Ureter (tissue), 1 donor: ENCODE results near the gene PKNOX2. TPM values are rescaled to one million over a fixed set of nuclear protein-coding genes. Genes with fewer than 3 reads are reported as not detected.
"Not testable (repeated sequence)": the region's sequence is repeated elsewhere in the genome, so short reads cannot be mapped to it uniquely, and the experiment has no call there.

Source experiments
- DNase-seq: peaks from one replicate; pipeline ENCODE4 v3.0.0-alpha.2; 2020; ENCODE audit warnings: low spot score
- total RNA-seq: library from RNA; stranded (reverse); gene quantifications from one replicate; pipeline ENCODE4 v1.2.4, GENCODE V29; 2023
- donor health status: DM: yes; HTN: yes; CAD: no.

Gene PKNOX2
- total RNA-seq, 1 donor from 2014 or later, result 7.3 TPM

DNA sequence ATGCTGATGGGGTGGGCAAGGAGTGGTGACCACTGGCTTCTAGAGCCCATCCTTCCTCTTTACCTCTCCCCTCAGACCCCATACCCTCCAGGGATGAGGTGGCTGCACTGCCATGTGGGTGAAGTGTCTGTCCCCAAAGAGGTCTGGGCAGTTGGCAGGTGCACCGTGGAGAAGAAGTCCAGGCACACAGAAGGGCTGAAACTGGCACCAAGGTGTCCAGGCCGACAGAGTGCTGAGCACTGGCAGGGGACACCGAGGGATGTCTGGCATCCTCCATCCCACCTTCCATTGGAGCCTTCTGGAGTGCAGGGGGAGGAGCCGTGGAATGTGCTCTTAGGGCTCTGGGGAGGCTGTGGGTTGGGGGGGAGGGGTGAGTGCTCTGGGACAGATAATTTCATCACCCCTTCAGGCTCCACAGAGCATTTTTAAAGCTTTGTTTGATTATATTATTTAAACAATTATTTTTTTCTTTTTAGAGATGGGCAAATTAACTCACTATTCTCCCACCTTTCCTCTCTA lies 37.9 kb downstream of the PKNOX2 start:
- no peak for DNase-seq

DNA sequence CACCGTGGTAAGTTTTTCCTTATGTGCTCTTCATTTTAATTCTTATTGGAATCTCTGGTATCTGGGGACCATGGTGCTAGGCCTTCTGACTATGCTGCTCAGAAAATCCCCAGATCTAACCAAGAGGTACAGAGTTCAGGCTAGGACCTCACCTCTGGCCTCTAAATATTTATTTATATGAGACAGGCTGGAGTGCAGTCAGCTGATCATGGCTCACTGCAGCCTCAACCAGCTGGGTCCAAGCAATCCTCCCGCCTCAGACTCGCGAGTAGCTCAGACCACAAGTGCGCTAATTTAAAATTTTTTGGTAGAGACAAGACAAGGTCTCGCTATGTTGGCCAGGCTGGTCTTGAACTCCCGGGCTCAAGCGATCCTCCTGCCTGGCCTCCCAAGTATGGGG lies 38.4 kb downstream of the PKNOX2 start:
- no peak for DNase-seq

DNA sequence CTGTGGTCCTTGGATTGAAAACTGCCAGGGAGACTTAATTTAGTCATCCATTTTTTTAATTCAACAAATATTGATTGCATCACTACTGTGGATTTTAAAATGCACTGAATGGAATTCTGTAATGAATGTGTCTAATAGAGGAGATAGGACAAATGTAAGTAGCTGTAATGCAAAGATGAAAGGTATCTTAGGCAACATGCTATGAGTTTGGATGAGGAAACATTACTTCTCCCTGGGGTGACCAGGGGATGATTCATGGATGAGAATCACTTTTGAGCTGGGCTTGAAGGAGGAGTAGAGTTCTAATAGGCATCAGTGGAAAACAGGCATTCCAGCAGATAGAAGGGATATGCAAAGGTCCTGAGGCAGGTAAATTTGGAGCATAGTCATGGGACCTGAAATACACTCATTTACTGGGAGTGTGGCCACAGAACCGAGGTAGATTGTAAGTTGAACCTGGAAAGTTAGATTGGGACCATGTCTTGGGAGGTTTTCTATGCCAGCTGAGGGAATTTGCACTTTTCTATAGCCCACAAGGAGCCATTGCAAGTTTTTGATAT lies 43.4 kb downstream of the PKNOX2 start:
- no peak for DNase-seq

DNA sequence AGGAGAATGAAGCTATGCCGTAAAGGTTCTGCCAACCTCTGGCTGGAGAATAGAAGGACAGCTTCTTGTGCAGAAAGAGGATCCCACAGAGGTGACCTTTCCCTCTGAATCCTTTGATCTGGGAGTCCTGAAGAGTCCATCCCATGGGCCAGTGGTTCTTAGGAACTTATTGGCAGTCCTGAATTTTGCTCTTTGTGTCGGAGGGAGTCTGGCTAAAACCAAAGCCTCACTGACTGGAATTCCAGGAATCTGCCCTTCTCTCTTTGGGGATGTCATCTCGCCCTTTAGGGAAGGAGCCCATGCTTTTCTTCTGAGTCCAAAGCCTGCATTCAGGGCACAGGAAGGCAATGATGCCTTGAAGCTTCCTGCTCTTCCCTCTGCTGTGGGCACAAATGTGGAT lies 45.5 kb downstream of the PKNOX2 start:
- DNase-seq, result no peak

DNA sequence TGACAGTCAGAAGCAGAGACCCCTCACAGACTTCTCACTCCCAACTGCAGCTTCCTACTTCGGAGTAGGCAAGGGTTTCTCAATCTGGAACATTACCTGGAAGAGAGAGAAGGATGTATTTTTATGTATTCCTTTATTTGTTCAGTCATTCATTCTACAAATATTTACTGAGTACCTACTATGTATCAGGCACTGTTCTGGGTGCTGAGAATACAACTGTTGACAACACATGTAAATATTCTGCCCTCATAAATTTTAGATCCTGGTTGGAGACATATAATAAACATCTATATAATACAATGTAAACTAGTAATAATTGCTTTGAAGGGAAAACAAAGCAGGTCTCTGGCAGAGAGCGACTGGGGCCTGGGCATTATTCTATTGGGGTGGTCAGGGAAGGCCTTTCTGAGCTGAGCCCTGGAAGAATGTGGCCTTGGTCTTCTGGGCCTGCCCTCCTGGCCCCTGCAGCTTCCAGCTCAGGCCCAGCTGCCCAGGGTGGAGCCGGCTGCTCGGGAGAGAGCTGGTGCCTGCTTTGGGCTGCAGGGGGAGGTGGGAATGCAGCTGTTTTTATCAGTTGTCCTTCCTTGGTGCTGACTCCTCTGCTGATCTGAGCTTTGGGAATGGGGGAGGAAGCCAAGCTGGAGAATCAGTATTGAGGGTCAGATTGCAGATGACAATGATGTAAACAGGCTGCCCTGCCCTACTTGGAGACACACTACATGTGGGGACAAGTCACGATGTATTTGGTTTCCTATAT lies 46.8 kb downstream of the PKNOX2 start:
- no peak for DNase-seq

DNA sequence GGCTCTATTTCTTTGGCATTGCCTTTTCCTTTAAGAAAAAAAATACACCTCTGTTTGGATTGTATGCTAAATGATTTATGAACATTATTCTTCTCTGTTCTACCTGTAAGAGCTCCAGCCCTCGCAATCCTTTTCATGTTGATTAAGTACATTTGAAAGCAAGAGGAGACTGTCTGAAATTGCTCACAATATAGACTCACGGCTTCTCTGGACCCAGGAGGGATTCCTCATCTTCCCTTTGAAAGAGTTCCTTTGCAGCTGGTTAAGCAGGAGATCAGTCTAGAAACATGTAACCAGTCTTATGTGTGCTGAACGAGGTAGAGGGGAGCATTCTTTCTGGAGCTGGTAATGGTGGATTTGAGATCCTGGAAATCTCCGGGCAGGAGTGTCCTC lies 47.4 kb downstream of the PKNOX2 start:
- DNase-seq, result no peak

DNA sequence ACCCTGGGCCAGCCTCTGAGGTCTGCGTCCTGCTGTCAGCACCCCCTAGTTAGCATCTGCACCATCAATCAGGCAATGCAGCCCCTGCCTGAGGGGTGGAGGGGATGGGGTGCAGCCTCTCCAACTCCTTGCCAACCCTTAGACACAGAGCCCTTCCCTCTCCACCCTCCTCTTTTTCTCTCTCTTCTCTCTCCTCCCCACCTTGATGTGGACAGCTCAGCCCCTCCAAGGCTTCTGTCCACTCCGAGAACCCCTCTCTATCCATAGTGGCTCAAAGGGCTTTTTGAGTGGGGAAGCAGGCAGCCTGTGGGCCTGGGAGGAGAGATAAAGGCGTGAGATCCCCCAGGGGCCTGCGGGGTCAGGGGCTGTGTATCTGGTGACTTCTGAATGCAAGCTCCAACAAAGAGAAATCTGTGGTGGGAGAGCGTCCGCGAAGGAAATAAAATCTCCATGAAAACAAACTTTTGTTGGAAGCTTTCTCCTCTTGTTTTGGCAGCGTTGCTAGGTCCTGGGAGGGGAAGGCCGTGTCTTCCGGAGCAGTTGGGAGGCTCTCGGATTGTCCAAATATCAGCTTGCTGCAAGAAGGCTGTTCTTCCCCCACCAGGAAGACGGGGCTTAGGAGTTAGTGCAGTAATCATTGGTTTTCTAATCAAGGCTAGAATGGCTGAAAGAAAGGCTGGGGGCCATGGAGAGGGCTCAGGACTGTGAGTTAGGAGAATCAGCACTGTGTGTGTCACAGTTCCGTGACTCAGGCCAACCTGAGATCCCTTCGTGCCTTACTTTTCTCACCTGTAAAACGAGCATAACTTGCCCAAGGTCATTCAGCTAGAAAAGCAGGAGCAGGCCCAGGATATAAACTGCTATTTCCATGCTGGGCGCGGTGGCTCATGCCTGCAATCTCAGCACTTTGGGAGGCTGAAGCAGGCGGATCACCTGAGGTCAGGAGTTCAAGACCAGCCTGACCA lies 50.3 kb downstream of the PKNOX2 start:
- no peak for DNase-seq

DNA sequence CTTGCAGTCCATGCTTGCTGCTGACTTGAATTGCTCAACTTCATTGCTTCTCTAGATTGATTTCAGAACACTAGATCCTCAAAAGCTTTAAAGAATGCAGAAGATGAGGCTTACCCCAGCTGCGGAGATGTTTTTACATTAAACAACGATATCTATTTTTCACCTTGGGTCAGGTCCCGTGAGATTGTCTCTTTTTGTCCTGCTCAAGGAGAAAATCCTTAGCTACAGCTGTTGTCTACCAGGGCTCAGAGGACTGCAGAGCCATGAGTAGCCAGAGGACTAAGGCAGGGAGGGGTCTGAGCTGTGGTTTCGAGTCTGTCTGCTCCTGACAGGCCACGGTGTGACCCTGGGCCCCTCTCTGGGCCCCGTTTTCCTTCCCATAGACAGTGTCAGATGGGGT lies 51.4 kb downstream of the PKNOX2 start:
- DNase-seq, result no peak

DNA sequence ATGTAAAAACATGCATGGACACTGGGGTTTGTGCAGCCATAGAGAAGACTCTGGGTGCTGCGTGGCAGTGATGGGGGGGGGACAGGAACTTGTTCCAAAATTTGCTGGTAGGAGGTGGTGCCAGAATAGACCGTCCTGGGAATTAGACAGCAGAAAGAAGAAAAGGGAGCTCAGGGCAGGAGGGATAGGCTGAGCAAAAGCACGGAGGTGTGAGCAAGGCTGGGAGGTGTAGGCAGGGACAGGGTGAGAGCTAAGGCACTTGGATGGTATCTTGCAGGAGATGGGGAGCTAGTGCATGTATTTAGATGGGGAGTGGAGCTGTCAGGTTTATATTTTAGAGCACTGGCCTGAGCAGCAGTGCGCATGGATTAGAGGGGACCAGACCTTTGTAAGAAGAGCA lies 53.8 kb downstream of the PKNOX2 start:
- no peak for DNase-seq

DNA sequence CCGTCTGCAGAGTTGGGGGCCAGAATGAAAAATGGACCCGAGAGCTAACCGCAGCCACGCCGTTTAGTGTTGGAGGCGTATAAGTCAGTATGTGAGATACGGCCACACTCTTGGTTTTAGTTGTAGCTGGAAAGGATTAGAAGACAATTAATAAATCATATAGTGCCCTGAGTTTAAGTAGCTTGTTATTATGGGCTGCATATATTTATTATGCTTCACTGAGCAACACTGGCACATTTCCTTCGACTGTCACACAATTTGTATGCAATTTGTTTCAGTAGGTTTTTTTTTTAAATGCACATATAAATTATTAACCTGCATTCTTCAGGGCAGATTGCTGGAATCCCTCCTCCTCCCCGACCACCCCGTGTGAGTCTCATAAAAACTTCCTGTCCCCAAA lies 56.9 kb downstream of the PKNOX2 start:
- no peak for DNase-seq

DNA sequence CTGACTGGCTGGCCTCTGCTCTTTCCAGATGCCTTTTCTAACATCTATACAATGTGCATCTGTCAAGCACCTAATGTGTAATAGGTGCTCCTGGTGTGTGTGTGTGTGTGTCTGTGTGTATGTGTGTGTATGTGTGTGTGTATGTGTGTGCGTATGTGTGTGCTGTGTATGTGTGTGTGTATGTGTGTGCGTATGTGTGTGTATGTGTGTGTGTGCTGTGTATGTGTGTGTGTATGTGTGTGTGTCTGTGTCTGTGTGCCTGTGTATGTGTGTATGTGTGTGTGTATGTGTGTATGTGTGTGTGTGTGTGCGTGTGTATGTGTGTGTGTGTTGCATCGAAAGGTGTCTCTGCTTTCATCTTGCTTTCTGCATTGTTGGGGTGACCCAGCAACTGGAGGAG lies 57.9 kb downstream of the PKNOX2 start:
- no peak for DNase-seq

DNA sequence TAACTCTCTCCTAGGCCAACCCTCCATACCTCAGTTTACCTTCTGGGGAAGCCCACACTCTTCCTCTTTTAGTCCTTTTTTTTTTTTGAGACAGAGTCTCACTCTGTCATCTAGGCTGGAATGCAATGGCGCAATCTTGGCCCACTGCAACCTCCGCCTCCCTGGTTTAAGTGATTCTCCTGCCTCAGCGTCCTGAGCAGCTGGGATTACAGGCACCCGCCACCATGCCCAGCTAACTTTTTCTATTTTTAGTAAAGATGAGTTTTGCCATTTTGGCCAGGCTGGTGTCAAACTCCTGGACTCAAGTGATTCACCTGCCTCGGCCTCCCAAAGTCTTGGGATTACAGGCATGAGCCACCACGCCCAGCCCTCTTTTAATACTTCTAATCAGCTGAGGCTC lies 58.6 kb downstream of the PKNOX2 start:
- not testable (repeated sequence) for DNase-seq

DNA sequence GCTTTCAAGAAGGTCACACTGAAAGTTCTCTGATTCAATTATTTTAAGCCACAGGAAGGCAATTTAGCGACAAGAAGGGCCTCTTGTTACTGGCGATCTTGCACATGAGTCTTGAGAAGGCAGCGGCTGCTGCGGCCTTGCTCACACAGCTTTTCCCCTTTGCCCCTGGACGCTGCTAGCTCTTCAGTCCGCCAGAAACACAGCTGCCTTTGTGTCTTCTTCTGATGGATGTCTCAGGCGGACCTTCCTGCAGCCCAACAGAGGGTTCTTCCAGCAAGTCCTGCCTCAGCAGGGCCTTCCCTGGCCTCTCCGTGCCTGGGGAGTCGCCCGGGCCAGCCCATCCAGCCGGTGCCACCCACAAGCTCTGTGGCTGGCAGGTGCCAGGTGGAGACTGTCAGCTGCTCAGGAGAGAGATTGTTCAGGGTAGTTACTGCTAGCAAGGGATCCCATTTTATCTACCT lies 59.4 kb downstream of the PKNOX2 start:
- DNase-seq, result no peak

DNA sequence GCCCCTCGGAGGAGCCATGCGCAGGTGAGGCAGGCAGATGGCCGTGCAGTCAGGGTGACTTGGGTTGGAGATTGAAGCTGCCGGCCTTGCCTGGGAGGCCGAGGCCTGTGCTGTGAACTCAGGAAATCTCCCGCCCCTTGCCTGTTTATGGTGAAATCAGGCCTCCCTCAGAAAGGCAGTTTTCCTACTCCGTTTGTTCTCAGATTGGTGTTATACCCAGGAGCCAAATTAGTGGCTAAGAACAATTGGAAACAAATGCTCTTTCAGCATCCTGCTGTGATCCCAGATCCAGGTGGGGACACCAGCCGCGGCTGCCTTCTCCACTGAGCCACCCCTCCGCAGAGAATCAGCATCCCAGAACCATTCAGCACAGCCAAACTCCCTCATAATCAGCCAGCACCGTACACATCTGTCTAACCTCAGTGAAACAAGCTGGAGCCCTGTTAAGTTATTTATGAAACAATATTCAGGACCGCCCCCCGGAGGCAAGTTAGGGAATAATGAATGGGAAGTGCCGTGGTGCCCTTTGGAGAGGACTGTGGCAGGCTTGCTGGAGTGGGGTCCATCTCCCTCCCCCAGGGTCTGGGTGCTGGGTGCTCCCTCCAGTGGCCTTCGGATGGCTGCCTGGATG lies 60.0 kb downstream of the PKNOX2 start:
- DNase-seq, result no peak

DNA sequence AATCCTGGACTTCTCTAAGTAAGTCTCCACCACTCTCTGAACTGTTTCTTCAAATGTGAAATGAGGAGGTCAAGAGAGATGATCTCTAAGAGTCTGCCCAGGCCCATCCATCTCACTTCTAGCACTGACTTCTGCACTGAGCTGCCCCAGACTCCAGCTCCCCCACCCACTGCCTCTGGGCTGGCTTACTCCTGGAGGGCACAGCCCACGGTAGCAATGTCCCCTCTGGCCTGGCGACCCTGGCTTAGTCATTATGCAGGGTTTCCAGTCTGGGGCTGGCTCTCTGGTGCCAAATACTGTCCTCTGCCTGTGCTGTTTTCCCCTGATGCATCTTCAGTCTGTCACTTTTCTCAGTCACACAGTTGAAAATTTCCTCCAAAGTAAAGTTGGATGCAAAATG lies 60.9 kb downstream of the PKNOX2 start:
- no peak for DNase-seq

DNA sequence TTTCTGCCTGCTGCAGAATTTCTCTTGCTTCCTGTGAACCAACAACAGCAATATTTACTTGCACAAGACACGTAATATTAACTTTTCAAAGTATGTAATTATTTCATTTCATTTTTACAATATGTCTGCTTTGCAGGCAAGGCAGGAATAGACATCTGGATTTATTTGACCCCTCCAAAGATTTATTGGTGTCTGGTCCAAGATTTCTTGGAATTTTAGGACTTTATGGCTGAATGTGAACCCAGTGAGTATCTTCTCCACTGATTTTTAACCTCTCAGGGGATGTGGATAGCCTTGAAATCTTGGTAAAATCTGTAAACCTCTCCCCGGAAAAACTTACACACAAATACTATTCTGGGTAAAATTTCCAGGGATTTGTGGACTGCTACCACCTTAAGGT lies 61.5 kb downstream of the PKNOX2 start:
- no peak for DNase-seq

DNA sequence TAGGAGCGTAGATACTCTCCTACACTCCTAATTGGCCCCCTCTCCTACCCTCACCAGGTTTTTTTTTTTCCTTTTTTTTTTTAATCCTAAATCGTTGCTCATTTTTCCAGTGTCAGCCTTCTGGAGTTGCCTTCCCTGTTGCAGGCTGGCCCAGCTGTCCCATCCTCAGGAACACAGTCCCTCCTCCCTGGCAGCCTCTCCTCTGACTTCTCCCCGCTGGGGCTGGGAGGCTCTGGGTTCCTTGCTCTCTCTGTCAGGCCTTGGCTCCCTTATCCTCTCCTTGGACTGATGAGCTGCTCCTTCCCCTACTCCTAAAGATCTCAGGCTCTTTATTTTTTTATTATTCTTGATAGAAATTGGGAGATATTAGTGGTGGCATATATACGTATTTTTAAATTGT lies 62.2 kb downstream of the PKNOX2 start:
- no peak for DNase-seq

DNA sequence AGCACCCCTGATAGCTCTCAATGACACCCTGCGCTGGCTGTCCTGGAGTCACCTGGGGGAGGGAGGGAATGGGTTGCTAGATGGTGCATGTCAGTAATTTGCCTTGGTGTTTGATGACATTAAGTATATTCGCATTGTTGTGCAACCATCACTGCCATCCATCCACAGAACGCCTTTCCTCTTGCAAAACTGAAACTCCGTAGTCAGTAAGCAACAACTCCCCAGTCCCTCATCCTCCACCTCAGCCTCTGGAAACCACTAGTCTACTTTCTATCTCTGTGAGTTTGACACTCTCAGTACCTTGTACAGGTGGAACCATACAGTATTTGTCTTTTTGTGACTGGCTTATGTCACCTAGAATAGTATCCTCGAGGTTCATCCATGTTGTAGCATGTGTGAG lies 62.6 kb downstream of the PKNOX2 start:
- no peak for DNase-seq

DNA sequence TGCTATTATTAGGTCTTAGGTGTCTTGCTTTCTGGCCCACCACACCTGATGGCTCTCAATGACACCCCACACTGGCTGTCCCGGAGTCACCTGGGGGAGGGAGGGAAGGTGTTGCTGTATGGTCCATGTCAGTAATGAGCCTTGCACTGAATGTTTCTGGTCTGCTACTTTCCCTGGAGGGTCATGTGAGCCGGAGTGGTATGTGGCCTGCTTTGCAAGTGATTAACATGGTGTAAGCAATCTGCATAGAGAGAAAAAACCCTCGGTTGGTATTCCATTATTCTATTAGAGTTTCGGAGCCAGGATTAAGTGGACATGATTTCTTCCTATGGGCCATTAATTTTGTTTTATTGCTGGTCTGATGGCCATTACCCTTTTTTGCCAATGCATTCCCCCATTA lies 63.9 kb downstream of the PKNOX2 start:
- DNase-seq, result no peak

DNA sequence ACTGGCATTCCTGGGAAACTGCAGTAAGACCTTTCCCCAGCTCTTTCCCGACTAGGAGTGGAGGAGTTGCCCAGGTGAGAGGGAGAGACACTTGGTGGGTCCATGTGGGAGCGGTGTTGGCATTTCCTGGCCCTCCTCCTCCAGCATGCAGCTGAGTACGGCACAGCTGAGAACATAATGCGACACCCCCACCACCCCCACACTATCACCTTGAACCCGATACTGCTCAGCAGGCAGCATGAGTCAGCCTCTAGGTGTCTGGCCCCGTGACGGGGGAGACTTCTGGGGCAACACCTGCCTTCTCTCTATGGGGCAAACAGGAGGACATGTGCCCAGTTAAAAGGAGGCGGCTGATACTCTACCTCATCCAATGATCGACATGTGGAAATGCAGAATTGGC lies 64.4 kb downstream of the PKNOX2 start:
- DNase-seq, result no peak

DNA sequence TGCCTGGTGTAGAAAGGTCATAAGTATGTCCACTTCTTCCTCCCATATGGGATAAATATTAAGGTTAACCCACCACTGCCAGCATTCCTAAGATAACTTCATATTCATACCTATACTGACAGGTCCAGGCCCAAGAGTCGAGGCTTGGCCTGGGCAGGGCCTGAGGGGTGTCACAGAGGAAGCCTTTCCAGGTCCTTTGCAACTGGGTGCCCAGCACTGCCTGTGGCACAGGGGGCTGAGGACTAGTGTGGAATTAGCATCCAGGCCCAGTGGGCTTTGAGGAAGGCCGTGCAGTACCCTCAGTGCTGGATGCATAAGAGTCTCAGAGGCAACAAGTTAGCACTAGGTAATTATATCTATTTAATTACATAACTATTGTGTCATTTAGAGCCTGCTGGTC lies 65.4 kb downstream of the PKNOX2 start:
- no peak for DNase-seq

DNA sequence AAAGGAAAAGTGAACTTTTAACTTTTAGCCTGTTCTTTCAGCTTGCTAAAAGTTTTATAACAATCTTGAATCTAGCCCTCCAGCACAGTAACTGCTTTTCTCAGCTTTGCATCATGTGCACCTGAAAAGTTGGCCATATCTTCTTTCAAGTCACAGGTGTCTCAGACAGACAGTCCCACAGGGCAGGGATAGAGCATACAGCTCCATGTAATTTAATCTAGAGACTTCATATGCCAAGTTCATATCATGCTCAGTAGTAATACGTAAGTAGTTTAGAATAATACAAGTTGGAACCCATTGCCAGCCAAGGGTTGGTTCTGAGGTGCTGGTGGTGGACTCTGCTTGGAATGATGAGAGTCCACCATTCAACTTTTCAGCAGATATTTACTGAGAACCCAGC lies 68.6 kb downstream of the PKNOX2 start:
- DNase-seq, result no peak
